ENCODE measurements around the gene ANKRD66. TPM values are rescaled to one million over a fixed set of nuclear protein-coding genes. Genes with fewer than 3 reads are reported as not detected.

ANKRD66 gene
- total and polyA plus RNA-seq, 3 donors from 2014 or later: 0.83 TPM; not detected in 2

- H3K27me3 ChIP-seq: no peaks in the 10 kb centered on the region
- 91 to 97% methylated on average over 3 of the region's 3 CpGs for WGBS, 2 donors
- no peak overlapping the region for H3K4me3 ChIP-seq
- H3K36me3 ChIP-seq (ENCODE audit: low read depth, missing control alignments): no peaks in the 10 kb centered on the region
- H3K9me3 ChIP-seq: no peaks in the 10 kb centered on the region
- intact Hi-C loops (cut with DNase I; ENCODE audit: low total_unique reads): no loop called here
- TF ChIP-seq POLR2A (IDR thresholded peaks at IDR 0.05) (no peak), CTCF (IDR thresholded peaks at IDR 0.05) (no peak)
- H3K4me1 ChIP-seq: no peaks in the 10 kb centered on the region
- H3K27ac ChIP-seq: no peak overlapping the region
- DNase-seq: no peak
These were observed 42.1 kb downstream of the ANKRD66 start for GRCh38 chr6:46788791-46789190.

GRCh38 chr6:46789434-46790354, 43.0 kb downstream of the ANKRD66 start:
- Histone ChIP-seq H3K36me3 (ENCODE audit: low read depth, missing control alignments) (no peaks in the 10 kb centered on the region), H3K9me3 (no peaks in the 10 kb centered on the region), H3K4me1 (no peaks in the 10 kb centered on the region), H3K27ac (no peak overlapping the region), H3K4me3 (no peak overlapping the region), H3K27me3 (no peaks in the 10 kb centered on the region)
- WGBS, 2 donors: 75 to 93% methylated on average over 4 of the region's 4 CpGs
- no peak for TF ChIP-seq POLR2A (IDR thresholded peaks at IDR 0.05)
- no peak for TF ChIP-seq CTCF (IDR thresholded peaks at IDR 0.05)
- DNase-seq: no peak
- intact Hi-C loops (cut with DNase I; ENCODE audit: low total_unique reads): no loop called here

GRCh38 chr6:46790355-46790874, 43.7 kb downstream of the ANKRD66 start:
- intact Hi-C loops (cut with DNase I; ENCODE audit: low total_unique reads): no loop called here
- no peak for TF ChIP-seq POLR2A (IDR thresholded peaks at IDR 0.05)
- TF ChIP-seq CTCF (IDR thresholded peaks at IDR 0.05): no peak

GRCh38 chr6:46792635-46793034, 45.9 kb downstream of the ANKRD66 start:
- WGBS, 2 donors: 26 to 56% methylated on average over 1 of the region's 1 CpG
- no peak for TF ChIP-seq POLR2A (IDR thresholded peaks at IDR 0.05)
- no peak for TF ChIP-seq CTCF (IDR thresholded peaks at IDR 0.05)
- no peak for DNase-seq
- H3K27ac ChIP-seq: no peak overlapping the region
- no peaks in the 10 kb centered on the region for H3K4me1 ChIP-seq
- no peaks in the 10 kb centered on the region for H3K27me3 ChIP-seq
- no peak overlapping the region for H3K4me3 ChIP-seq
- no peaks in the 10 kb centered on the region for H3K36me3 ChIP-seq (ENCODE audit: low read depth, missing control alignments)
- intact Hi-C loops (cut with DNase I; ENCODE audit: low total_unique reads): no loop called here
- no peaks in the 10 kb centered on the region for H3K9me3 ChIP-seq

More at GRCh38 chr6:46790355-46790874, 43.7 kb downstream of the ANKRD66 start:
- Histone ChIP-seq H3K9me3 (no peaks in the 10 kb centered on the region), H3K27me3 (no peaks in the 10 kb centered on the region), H3K4me3 (no peak overlapping the region), H3K4me1 (no peaks in the 10 kb centered on the region), H3K36me3 (ENCODE audit: low read depth, missing control alignments) (no peaks in the 10 kb centered on the region), H3K27ac (no peak overlapping the region)
- no peak for DNase-seq

Data from testis (tissue), 3 donors.